Caco-2 (cell line): ENCODE results near the gene DGKI. TPM values are rescaled to one million over a fixed set of nuclear protein-coding genes. Genes with fewer than 3 reads are reported as not detected.

Experiments
- BruUV-seq: library from RNA; stranded (reverse); fragments of 400-500 nt; replicated peaks from 2 replicates; lab custom pipeline; 2021; lab: Mats Ljungman, UMichigan
- CTCF ChIA-PET: fragments of 300-600 bp; sonication (Branson Sonifier 250); formaldehyde crosslinking; loops from one replicate; lab custom pipeline; 2022; ENCODE audit warnings: antibody characterized with exemption; lab: Charles Lee
- POLR2A ChIA-PET: fragments of 300-600 bp; sonication (Branson Sonifier 250); formaldehyde crosslinking; loops from one replicate; lab custom pipeline; 2022; ENCODE audit warnings: antibody characterized with exemption; lab: Charles Lee
- DNase-seq, 2 experiments: peaks; one replicate each; pipeline versions ENCODE4 v3.0.0 to v3.0.0-alpha.2; 2020 to 2022
- H3K27me3 ChIP-seq: replicated peaks from 2 replicates; pipeline ENCODE4 v1.6.0; 2011; ENCODE audit warnings: low read length; ENCODE audit not compliant: control insufficient read depth, insufficient read depth
- H3K36me3 ChIP-seq: 2 replicates; pipeline ENCODE4 v1.5.1; 2011; ENCODE audit warnings: low read length; ENCODE audit not compliant: control insufficient read depth, insufficient read depth
- H3K4me1 ChIP-seq: fragments of 250-450 bp; sonication (Bioruptor Pico); 2 replicates; pipeline ENCODE4 v1.5.1; 2020; ENCODE audit warnings: mild to moderate bottlenecking
- H3K4me3 ChIP-seq: 2 replicates; pipeline ENCODE4 v1.5.1; 2011; ENCODE audit warnings: low read depth, mild to moderate bottlenecking, control low read depth, low read length
- H3K9me3 ChIP-seq: fragments of 250-450 bp; sonication (Bioruptor Pico); 2 replicates; pipeline ENCODE4 v1.5.1; 2020; ENCODE audit warnings: mild to moderate bottlenecking, moderate library complexity
- H3K27ac Mint-ChIP-seq: one replicate; pipeline ENCODE4 v1.8.0; 2022; ENCODE audit warnings: mixed read lengths; ENCODE audit not compliant: unreplicated experiment
- H3K27me3 Mint-ChIP-seq: one replicate; pipeline ENCODE4 v1.8.0; 2022; ENCODE audit warnings: mixed read lengths; ENCODE audit not compliant: insufficient read depth, unreplicated experiment
- H3K36me3 Mint-ChIP-seq: one replicate; pipeline ENCODE4 v1.8.0; 2022; ENCODE audit warnings: mild to moderate bottlenecking, mixed read lengths; ENCODE audit not compliant: insufficient read depth, unreplicated experiment
- H3K4me1 Mint-ChIP-seq: one replicate; pipeline ENCODE4 v1.8.0; 2022; ENCODE audit warnings: low read depth, mixed read lengths; ENCODE audit not compliant: unreplicated experiment
- H3K4me3 Mint-ChIP-seq: one replicate; pipeline ENCODE4 v1.8.0; 2022; ENCODE audit warnings: mild to moderate bottlenecking, moderate library complexity, mixed read lengths; ENCODE audit not compliant: unreplicated experiment
- H3K9me3 Mint-ChIP-seq: one replicate; pipeline ENCODE4 v1.8.0; 2022; ENCODE audit warnings: mixed read lengths; ENCODE audit not compliant: unreplicated experiment
- CTCF ChIP-seq, 2 experiments: fragments of 200-600 bp in 1 of 2; IDR thresholded peaks; 1 replicate in 1 of 2; 2 replicates in 1 of 2; pipeline versions ENCODE4 v1.5.1 to v1.8.0; 2011 to 2022; ENCODE audit warnings: antibody characterized with exemption in 1 of 2, control low read depth in 1 of 2, inconsistent platforms in 1 of 2, low read depth in 1 of 2, low read length in 1 of 2, mild to moderate bottlenecking in 1 of 2, moderate library complexity in 1 of 2; ENCODE audit not compliant: insufficient read depth in 1 of 2, severe bottlenecking in 1 of 2, unreplicated experiment in 1 of 2
- intact Hi-C: fragments of 100-400 bp; cut with micrococcal nuclease; formaldehyde crosslinking; loops from one replicate; pipeline ENCODE4 v1.10.0; 2022; ENCODE audit not compliant: unreplicated experiment
- total RNA-seq: library from RNA; stranded (reverse); gene quantifications from 2 replicates; pipeline ENCODE4 v1.2.3, GENCODE V29; 2022

DGKI gene
- total RNA-seq, 1 experiment from 2014 or later, result 0.84 TPM

- Histone ChIP-seq H3K36me3 (no peaks in the 10 kb centered on the region), H3K27me3 (no peaks in the 10 kb centered on the region), H3K4me1 (no peaks in the 10 kb centered on the region), H3K4me3 (no peak overlapping the region), H3K9me3 (no peaks in the 10 kb centered on the region)
- no peak overlapping the region for H3K4me3 Mint-ChIP-seq
- intact Hi-C loops, result no loop called here
- H3K36me3 Mint-ChIP-seq, result no peaks in the 10 kb centered on the region
- no TSS peak for BruUV-seq
- H3K4me1 Mint-ChIP-seq, result no peaks in the 10 kb centered on the region
- POLR2A ChIA-PET, result no interaction called here
- H3K27ac Mint-ChIP-seq, result no peak overlapping the region
- no peak for TF ChIP-seq CTCF (IDR thresholded peaks at IDR 0.05; ENCODE audit: insufficient read depth in 1 of 2, low read depth in 1 of 2, low read length in 1 of 2, severe bottlenecking in 1 of 2, unreplicated experiment in 1 of 2)
- DNase-seq, result no peak
- CTCF ChIA-PET, result no interaction called here
- H3K9me3 Mint-ChIP-seq, result peaks cover 7% of the 10 kb centered on the region
- peaks cover 17% of the 10 kb centered on the region for H3K27me3 Mint-ChIP-seq
Measured at GRCh38 chr7:137804836-137805235, 41.9 kb downstream of the DGKI start.

GRCh38 chr7:137801491-137801890 is 45.3 kb downstream of the DGKI start:
- H3K4me1 ChIP-seq, result no peaks in the 10 kb centered on the region
- H3K36me3 ChIP-seq, result no peaks in the 10 kb centered on the region
- BruUV-seq, result no TSS peak
- ChIA-PET POLR2A (no interaction called here), CTCF (no interaction called here)
- Mint-ChIP-seq H3K36me3 (no peaks in the 10 kb centered on the region), H3K9me3 (no peaks in the 10 kb centered on the region), H3K27me3 (peaks cover 19% of the 10 kb centered on the region), H3K4me1 (no peaks in the 10 kb centered on the region), H3K27ac (no peak overlapping the region), H3K4me3 (no peak overlapping the region)
- DNase-seq, result no peak
- TF ChIP-seq CTCF (IDR thresholded peaks at IDR 0.05; ENCODE audit: insufficient read depth in 1 of 2, low read depth in 1 of 2, low read length in 1 of 2, severe bottlenecking in 1 of 2, unreplicated experiment in 1 of 2), result no peak
- no peak overlapping the region for H3K4me3 ChIP-seq
- H3K9me3 ChIP-seq, result no peaks in the 10 kb centered on the region
- H3K27me3 ChIP-seq, result no peaks in the 10 kb centered on the region
- intact Hi-C loops, result no loop called here

- POLR2A ChIA-PET, result no interaction called here
- intact Hi-C loops, result no loop called here
Measured at GRCh38 chr7:137801003-137801402, 45.8 kb downstream of the DGKI start.

More at GRCh38 chr7:137801003-137801402, 45.8 kb downstream of the DGKI start:
- peaks cover 17% of the 10 kb centered on the region for H3K27me3 Mint-ChIP-seq
- no peak for TF ChIP-seq CTCF (IDR thresholded peaks at IDR 0.05; ENCODE audit: insufficient read depth in 1 of 2, low read depth in 1 of 2, low read length in 1 of 2, severe bottlenecking in 1 of 2, unreplicated experiment in 1 of 2)
- no peaks in the 10 kb centered on the region for H3K36me3 Mint-ChIP-seq
- DNase-seq, result no peak
- H3K27ac Mint-ChIP-seq, result no peak overlapping the region
- H3K4me1 Mint-ChIP-seq, result no peaks in the 10 kb centered on the region
- Histone ChIP-seq H3K4me1 (no peaks in the 10 kb centered on the region), H3K4me3 (no peak overlapping the region), H3K9me3 (no peaks in the 10 kb centered on the region), H3K27me3 (no peaks in the 10 kb centered on the region), H3K36me3 (no peaks in the 10 kb centered on the region)
- H3K4me3 Mint-ChIP-seq, result no peak overlapping the region
- BruUV-seq, result no TSS peak
- CTCF ChIA-PET, result no interaction called here
- no peaks in the 10 kb centered on the region for H3K9me3 Mint-ChIP-seq
